HUES48 (cell line): ENCODE data around the gene SLC2A4RG.

Experiments
- H3K27ac ChIP-seq: one replicate; pipeline ENCODE4 v1.7.0; 2013; ENCODE audit warnings: low read depth, low read length, inconsistent platforms
- H3K27me3 ChIP-seq: 2 replicates; pipeline ENCODE4 v1.6.1; 2013; ENCODE audit warnings: mild to moderate bottlenecking, low read length; ENCODE audit not compliant: control insufficient read depth, insufficient read depth
- H3K36me3 ChIP-seq: 2 replicates; pipeline ENCODE4 v1.6.1; 2013; ENCODE audit warnings: low read length; ENCODE audit not compliant: control insufficient read depth, insufficient read depth
- H3K4me1 ChIP-seq: 2 replicates; pipeline ENCODE4 v1.6.1; 2013; ENCODE audit warnings: mild to moderate bottlenecking, low read length; ENCODE audit not compliant: control insufficient read depth, insufficient read depth
- H3K4me3 ChIP-seq: 2 replicates; pipeline ENCODE4 v1.5.1; 2013; ENCODE audit warnings: mild to moderate bottlenecking, low read depth, low read length
- H3K9ac ChIP-seq: 2 replicates; pipeline ENCODE4 v1.6.1; 2013; ENCODE audit warnings: mild to moderate bottlenecking, low read depth, low read length, moderate library complexity
- H3K9me3 ChIP-seq: 2 replicates; pipeline ENCODE4 v1.6.1; 2013; ENCODE audit warnings: low read length; ENCODE audit not compliant: control insufficient read depth, insufficient read depth

Gene SLC2A4RG

DNA sequence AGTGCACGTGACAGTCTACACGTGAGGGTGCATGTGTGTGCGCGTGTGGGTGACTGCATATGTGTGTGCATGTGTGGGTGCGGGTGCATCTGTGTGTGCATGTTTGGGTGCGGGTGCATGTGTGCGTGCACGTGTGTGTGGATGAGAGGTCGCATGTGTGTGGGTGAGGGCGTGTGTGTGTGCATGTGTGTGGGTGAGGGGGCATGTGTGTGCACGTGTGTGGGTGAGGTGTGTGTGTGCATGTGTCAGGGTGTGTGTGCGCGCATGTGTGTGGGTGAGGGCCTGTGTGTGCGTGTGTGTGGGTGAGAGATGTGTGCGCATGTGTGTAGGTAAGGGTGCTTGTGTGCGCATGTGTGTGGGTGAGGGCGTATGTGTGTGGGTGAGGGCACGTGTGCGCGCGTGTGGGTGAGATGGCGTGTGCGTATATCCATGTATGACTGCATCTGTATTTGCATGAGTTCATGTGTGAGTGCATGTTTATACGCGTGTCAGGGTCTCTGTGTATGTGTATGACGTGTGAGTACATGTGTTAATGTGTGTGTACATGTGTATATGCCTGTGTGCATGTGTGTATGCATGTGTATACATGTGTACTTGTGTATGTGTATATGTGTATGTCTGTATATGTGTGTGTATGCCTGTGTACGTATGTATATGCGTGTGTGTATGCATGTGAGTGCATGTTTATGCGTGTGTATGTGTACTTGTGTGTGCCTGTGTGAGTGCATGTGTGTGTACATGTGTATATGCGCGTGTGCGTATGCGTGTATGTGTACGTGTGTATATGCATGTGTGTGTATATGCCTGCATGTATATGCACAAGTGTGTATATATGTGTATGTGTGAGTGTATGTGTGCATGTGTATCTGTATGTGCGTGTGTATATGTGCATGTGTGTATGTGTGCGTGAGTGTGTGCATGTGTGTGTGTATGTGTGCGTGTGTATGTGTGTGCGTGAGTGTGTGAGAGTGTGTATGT is 7.2 kb upstream of the SLC2A4RG start:
- Histone ChIP-seq H3K36me3 (peaks cover 38% of the 10 kb centered on the region), H3K4me1 (no peaks in the 10 kb centered on the region; the same call in 1 of the 2 replicates), H3K27me3 (no peaks in the 10 kb centered on the region), H3K9ac (no peak overlapping the region), H3K4me3 (no peak overlapping the region), H3K9me3 (no peaks in the 10 kb centered on the region), H3K27ac (no peak overlapping the region)

DNA sequence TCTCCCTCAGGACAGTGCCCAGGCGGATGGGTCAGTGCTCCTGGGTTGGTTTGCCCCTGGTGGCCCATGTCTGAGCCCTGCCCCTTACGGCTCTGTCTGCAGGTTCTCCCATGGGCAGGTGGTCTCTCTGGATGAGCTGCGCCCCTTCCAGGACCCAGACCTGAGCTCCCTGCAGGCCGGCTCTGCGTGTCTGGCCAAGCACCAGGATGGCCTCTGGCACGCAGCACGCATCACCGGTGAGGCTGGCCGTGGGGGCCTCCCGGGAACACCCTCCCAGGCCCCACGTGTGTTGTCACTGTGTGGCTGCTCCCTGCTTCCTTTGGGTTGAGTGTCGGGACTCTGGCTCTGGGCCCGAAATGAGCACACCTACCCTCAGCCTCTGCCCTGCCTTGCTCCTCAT is 6.5 kb upstream of the SLC2A4RG start:
- Histone ChIP-seq H3K4me1 (no peaks in the 10 kb centered on the region; the same call in 1 of the 2 replicates), H3K27ac (no peak overlapping the region), H3K36me3 (peaks cover 38% of the 10 kb centered on the region), H3K27me3 (no peaks in the 10 kb centered on the region), H3K9me3 (no peaks in the 10 kb centered on the region), H3K4me3 (no peak overlapping the region), H3K9ac (no peak overlapping the region)

DNA sequence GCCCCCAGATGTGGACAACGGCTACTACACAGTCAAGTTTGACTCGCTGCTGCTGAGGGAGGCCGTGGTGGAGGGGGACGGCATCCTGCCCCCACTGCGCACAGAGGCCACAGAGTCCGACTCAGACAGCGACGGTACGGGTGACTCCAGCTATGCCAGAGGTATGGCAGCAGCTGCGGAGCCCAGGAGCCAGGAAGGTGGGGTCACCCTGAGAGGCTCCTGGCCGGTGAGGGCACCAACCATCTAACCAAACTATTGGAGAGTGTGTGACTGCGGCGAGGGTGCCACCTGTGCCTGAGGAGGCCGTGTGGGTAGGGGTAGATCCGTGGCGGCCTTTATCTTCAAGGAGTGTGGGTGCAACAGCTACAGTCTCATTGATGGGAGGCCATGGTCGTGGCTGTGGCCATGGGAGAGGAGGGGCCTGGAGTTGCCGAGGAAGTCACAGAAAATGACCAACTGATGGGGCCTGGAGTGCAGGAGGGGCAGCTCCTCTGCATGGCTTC is 5.9 kb upstream of the SLC2A4RG start:
- H3K4me3 ChIP-seq, result no peak overlapping the region
- H3K9me3 ChIP-seq, result no peaks in the 10 kb centered on the region
- peaks cover 38% of the 10 kb centered on the region for H3K36me3 ChIP-seq
- no peak overlapping the region for H3K9ac ChIP-seq
- no peaks in the 10 kb centered on the region for H3K27me3 ChIP-seq
- H3K27ac ChIP-seq, result no peak overlapping the region
- peaks cover 5% of the 10 kb centered on the region; the same call in 1 of the 2 replicates for H3K4me1 ChIP-seq

DNA sequence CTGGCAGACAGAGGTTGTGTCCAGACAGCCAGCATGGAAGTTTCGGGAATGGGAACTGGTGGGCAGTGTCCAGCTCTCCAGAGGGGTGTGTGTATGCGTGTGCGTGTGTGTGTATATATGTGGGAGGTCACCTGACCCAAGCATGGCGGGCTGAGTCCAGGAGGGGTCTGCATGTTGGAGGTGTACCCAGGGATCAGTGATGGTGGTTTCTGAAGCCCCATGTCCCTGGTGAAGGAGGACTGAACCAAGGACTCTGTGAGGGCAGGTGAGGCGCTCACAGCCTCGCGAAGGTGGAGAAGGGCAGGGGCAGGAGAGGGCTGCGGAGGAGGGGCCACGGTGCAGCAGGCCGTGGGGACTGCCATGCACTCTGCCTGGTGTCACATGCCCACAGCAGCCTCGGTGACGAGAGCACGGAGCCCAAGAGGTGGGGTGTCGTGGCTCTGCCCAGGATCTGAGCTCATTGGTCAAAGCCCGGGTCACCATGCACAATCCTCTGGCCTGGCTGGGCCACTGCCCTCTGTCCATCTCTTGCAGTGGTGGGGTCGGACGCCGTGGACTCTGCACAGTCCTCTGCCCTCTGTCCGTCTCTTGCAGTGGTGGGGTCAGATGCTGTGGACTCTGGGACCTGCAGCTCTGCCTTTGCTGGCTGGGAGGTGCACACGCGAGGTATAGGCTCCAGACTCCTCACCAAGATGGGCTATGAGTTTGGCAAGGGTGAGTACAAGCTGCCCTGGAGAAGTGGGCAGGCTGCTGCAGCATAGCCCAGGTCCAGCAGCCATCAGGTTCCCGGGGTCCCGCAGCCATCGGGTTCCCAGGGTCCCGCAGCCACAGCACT is 5.2 kb upstream of the SLC2A4RG start:
- peaks cover 38% of the 10 kb centered on the region for H3K36me3 ChIP-seq
- H3K4me3 ChIP-seq, result no peak overlapping the region
- peaks cover 6% of the 10 kb centered on the region; the same call in 1 of the 2 replicates for H3K4me1 ChIP-seq
- H3K9ac ChIP-seq, result no peak overlapping the region
- no peaks in the 10 kb centered on the region for H3K9me3 ChIP-seq
- H3K27ac ChIP-seq, result no peak overlapping the region
- H3K27me3 ChIP-seq, result no peaks in the 10 kb centered on the region

DNA sequence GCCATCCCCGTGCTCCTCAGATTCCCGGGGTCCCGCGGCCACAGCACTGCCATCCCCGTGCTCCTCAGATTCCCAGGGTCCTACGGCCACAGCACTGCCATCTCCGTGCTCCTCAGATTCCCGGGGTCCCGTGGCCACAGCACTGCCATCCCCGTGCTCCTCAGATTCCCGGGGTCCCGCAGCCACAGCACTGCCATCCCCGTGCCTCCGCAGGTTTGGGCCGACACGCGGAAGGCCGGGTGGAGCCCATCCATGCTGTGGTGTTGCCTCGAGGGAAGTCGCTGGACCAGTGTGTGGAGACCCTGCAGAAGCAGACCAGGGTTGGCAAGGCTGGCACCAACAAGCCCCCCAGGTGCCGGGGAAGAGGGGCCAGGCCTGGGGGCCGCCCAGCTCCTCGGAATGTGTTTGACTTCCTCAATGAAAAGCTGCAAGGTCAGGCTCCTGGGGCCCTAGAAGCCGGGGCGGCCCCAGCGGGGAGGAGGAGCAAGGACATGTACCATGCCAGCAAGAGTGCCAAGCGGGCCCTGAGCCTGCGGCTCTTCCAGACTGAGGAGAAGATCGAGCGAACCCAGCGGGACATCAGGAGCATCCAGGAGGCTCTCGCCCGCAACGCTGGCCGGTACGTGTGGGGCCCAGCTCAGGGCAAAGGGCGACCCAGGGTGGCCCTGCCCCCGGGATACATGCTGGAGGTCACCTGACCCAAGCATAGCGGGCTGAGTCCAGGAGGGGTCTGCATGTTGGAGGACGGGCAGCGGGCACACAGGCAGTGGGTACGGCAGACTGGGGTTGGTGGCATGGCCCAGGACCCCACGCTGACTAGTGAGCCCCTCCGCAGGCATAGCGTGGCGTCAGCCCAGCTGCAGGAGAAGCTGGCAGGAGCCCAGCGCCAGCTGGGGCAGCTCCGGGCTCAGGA is 4.4 kb upstream of the SLC2A4RG start:
- no peaks in the 10 kb centered on the region for H3K27me3 ChIP-seq
- H3K4me3 ChIP-seq, result no peak overlapping the region
- no peak overlapping the region for H3K27ac ChIP-seq
- H3K9me3 ChIP-seq, result no peaks in the 10 kb centered on the region
- H3K9ac ChIP-seq, result no peak overlapping the region
- peaks cover 33% of the 10 kb centered on the region for H3K36me3 ChIP-seq
- peaks cover 6% of the 10 kb centered on the region; the same call in 1 of the 2 replicates for H3K4me1 ChIP-seq

DNA sequence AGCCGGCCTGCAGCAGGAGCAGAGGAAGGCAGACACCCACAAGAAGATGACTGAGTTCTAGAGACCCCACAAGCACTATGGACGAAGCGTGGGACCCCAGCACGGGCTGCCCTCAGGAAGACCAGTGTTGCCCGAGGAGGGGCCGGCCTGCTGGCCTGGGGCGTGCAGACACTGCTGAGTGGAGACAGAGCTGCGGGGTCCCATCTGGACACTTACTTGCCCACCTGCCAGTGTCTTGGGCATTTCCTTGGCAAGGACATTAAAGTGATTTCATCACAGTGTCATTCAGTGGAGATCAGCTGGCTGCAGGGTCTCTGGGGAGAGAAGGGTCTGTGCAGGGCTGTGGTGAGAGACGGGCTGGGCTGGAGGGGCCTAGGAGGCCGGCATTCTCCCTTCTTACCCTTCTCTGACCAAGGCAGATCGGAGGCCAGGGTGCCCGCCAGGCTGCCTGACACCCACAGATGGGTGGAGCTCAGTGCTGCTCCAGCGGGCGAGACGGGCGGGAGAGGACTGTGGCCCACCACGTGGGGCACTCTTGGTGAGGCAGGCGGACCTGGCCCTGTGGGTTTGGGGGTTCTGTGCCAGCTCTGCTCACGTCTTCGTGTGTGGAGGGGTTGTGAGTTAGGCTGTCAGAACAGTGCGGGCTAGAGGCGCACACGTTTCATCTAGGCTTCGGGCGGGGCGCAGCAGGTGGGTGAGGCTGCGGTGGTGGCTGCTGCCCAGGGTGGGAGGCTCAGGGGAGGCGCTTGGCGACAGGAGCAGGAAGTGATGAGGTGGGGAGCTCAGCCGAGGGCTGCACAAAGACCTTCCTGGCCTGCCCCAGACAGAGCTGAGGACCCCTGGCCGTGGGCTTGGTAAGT is 3.5 kb upstream of the SLC2A4RG start, which contains the start of gene LIME1:
Gene LIME1 (plus strand): TSS at position 806 of the 860 bp plus-strand sequence. CDS start 886 bp downstream, outside the sequence.
- no peaks in the 10 kb centered on the region for H3K27me3 ChIP-seq
- no peak within 1 kb of the TSS for H3K9ac ChIP-seq
- peaks cover 33% of the 10 kb centered on the region for H3K36me3 ChIP-seq
- no peak within 1 kb of the TSS for H3K27ac ChIP-seq
- no peaks in the 10 kb centered on the region for H3K9me3 ChIP-seq
- H3K4me3 ChIP-seq, result peak within 1 kb of the TSS; percentile 50; the same call in 1 of the 2 replicates
- peaks cover 8% of the 10 kb centered on the region; the same call in 1 of the 2 replicates for H3K4me1 ChIP-seq

DNA sequence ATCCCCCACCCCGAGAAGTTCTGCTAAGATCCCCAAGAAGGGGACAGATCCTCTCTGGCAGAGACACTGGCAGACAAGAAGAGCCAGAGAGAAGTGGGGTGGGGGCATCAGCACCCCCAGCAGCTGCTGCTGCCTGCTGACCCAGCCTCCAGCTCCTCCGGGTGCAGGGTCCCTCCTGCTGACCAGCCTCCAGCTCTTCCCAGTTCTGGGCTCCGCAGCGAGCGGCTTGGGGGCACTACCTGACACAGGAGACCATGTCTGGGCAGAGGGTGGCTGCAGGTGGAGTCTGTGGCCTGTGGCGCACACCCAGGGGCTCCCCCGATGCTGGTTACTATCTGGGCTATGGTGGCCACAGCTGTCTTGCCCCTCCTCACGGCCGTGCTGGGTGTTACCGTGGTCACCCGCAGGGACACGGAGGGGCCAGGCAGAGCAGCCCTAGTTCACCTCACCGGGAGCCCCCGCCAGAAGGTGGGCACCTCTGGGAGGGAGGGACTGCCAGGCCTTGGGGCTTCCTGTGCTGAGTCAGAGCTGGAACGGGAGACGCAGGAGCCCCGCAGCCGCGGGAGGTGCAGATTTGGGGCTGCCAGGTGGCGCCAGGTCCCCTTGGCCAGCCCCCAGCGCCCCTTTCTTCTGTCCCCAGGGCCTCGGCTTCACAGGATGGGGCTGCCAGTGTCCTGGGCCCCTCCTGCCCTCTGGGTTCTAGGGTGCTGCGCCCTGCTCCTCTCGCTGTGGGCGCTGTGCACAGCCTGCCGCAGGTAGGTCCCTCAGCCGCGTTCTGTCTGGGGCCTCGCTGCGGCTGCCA is 2.5 kb upstream of the SLC2A4RG start:
- Histone ChIP-seq H3K9me3 (no peaks in the 10 kb centered on the region), H3K4me1 (peaks cover 13% of the 10 kb centered on the region; the same call in 1 of the 2 replicates), H3K27ac (no peak overlapping the region), H3K9ac (no peak overlapping the region), H3K27me3 (no peaks in the 10 kb centered on the region), H3K36me3 (peaks cover 39% of the 10 kb centered on the region), H3K4me3 (peak overlapping the region; percentile 50; the same call in 1 of the 2 replicates)

- H3K27me3 ChIP-seq, result no peaks in the 10 kb centered on the region
- H3K27ac ChIP-seq, result no peak overlapping the region
- H3K9ac ChIP-seq, result no peak overlapping the region
- H3K4me3 ChIP-seq, result peak overlapping the region; percentile 50; the same call in 1 of the 2 replicates
- peaks cover 13% of the 10 kb centered on the region; the same call in 1 of the 2 replicates for H3K4me1 ChIP-seq
- H3K36me3 ChIP-seq, result peaks cover 42% of the 10 kb centered on the region
- no peaks in the 10 kb centered on the region for H3K9me3 ChIP-seq
These were observed 2.0 kb upstream of the SLC2A4RG start for GRCh38 chr20:63737695-63737944.
